Hematopoietic multipotent progenitor cell treated with erythropoietin and hydrocortisone succinate and interleukin-3 and kit ligand, for 4 days (in vitro differentiated cells): Measurements from ENCODE around the gene ELF5.

Experiments
- DNase-seq: peaks from one replicate; pipeline ENCODE4 v3.0.0-alpha.2; 2015

ELF5 gene

DNA sequence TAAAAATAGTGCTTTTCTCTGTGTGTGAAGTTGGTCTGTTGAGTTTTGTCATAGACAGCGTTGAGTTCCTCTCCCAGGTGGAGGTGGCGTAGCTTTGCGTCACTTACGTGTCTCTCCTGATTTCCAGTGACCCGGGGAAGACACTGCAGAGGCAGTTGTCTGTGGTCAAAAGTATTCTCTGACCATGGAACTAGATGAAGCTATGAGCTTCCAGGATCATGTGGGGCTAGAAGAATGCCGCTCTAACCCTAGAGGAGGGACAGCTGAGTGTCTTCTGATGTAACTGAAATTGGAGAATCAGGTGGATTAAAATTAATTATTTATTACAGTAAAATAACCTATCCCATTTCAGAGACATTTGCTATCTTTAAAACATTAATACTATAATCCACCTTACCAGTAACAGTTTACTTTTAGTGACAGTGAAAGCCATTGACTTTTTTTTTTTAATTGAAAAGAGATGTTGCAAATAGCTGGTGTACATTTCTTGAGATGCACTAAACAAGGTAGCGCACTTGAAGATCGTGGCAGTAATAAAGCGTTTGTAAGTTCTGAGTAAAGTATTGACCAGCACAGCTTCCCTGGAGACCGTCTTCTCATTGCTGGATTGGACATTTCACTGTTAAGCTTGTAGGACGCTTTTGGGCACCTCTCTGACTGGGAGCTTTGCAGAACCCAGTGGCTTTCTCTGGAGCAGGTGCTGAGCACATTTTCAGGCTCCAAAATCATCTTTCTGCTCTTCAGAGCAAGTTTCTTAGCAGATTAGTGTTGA is 65.2 kb downstream of the ELF5 start:
- no peak for DNase-seq

DNA sequence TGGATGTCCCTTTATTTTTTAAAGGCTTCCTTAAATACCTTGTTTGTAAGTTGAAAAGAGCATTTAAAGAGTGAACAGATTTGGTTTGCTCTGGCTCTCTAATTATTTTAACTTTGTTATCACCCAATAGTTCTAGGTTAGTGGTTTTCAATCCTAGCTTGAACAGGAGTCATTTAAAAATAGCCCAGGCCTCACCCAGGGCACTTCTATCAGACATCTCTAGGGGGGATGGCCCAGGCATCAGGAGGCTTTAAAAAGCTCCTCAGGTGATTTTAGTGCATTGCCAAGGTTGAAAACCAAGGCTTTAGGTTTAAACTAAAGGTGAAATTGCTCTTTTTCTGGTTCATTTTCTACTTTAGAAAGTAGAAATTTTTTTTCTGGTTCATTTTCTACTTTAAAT is 66.5 kb downstream of the ELF5 start:
- DNase-seq, result no peak

DNA sequence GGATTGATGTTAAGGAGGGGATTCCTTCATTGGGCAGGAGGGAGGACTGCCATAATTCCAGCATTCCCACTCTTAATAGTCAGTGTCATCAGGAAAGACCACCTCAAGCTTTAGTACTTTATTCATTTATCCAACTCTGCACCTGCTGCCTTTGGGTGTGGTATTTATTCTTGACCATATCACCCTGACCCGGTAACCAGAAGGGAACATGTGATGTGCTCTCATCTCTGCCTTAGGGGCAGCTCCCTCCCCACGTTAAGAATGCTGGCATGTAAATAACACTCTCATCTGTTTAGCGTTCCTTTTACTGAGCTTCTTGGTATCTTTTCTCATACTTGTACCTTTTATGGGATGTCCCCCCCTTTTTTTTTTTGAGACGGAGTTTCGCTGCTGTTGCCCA is 67.2 kb downstream of the ELF5 start:
- peak; percentile 70 for DNase-seq

DNA sequence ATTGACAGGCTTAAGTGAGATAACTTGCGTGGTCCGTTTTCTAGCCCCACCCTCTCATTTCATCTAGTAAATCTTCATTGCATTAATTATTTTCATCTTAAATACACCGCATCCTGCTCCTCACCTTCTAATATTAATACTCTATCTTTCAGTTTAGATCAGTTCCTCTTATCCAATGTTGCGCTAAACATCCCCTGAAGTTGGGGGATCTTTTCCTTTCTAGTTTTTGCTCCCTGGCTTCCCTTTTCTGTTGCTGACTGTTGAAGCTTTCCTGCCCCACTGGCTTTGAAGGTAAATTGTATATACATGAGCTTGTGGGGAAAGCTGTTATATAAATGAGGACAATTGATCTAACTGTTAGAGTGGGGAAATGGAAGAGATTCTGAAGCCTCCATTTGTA is 67.6 kb downstream of the ELF5 start:
- no peak for DNase-seq

DNA sequence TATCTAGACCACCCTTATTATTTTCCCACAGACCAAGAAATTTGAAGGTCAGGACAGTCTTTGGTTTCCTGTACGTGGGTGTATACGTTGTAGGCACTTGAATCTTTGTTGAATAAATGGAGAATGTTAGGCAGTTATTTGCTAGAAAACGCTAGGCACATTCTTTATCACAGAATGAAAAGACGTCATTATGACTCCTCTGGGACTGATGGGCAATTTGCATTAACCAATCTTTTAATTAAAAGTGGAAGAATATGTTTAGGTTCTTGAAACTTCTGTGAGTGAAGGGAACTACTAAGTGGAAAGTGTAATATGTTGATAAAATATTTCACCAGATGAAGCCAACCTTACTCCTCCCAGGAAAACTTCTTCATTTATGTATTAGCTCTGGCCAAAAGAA is 69.2 kb downstream of the ELF5 start:
- no peak for DNase-seq

DNA sequence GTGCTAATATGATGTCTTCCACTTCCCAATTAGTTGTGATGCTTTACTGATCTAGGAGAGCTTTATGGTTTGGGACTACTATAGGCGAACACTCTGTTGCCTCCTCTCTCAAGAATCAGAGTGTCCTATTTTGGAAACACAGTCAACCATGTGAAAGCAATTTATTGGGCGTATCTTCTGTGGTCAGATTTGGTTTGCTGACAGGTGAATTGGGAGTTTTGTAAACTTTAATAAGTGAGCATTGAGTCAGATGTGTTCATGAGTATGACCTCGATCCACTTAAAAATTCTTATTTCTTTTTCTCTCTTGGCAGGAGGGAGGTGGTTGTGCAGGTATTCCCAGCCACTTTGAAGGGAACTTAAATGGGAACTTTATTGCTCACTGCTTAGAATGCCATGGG is 70.5 kb downstream of the ELF5 start:
- no peak for DNase-seq

DNA sequence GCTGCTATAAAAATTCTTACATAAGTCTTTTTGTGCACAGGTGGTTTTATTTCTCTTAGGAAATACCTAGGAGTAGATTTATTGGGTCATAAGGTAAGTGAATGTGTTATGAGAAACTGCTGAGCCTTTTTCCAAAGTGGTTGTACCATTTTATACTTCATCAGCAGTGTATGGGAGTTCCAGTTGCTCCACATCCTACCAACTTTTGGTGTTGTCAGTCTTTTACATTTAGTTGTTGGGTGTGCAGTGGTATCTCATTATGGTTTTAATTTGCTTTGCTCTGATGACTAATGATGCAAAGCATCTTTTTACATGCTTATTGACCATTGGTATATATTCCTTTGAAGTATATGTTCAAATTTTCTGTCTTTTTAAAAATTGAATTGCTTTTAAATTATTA is 71.8 kb downstream of the ELF5 start:
- DNase-seq, result no peak

DNA sequence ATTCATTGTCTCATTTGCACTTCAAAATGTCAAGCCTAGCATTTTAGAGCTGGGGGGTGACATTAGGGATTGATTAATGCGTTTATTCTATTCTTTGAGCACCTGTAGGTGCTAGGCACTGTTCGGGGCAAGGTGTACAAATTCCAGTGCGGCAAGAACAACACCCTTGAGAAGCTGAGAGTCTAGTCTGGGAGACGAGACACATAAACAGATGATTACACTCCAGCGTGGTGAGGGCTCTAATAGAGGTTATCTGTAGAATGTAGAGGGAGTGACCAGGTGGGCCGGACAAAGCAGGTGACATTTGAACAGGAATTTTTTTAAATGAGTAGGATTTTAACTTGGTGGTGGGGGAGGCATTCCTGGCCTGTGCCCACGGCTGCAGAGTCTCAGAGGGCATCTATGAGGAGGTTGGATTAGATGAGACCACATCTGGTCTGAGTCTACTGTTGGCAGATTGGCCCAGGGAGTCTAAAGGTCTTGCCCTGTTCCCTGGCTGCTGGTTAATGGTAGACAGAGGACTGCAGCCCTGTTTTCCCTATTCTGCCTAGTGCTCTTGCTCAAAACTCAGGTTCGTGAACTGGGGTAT is 73.9 kb downstream of the ELF5 start:
- DNase-seq, result peak; percentile 56

DNA sequence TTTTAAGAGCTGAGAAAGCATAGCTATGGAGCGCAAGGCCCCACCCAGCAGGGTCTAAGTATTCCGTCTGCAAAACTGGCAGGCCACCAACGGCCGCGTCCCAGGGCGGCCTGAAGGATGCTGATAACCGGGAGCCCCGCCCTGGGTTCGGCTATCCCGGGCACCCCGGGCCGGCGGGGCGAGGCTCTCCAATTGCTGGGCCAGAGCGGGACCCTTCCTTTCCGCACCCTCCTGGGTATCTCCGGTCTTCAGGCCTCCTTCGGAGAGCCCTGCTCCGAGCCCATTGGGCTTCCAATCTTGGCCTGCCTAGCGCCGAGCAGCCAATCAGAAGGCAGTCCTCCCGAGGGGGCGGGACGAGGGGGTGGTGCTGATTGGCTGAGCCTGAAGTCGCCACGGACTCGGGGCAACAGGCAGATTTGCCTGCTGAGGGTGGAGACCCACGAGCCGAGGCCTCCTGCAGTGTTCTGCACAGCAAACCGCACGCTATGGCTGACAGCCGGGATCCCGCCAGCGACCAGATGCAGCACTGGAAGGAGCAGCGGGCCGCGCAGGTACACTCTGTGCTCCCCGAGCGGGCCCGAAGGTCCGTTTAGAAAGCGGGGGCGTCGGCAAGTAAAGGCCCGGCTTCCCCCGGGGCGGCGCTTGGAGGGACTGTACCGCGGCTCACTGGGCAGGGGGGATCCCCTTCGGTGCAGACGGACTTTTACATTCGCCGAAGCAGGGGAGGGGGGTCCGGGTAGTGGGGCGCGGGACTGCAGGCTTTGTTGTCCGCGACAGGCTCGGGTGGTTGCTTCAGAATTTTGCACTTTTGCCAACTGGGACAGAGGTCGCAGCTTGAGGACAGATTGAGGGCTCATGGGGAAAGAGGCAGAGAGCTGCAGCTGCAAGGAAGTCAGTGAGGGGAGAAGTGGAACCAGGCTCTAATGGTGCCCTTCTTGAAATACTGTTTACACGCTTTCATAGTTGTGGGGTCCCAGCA is 74.8 kb downstream of the ELF5 start, which contains the start of gene CAT:
CAT (plus strand) TSS at position 406 of the 979 bp plus-strand sequence; CDS start at position 486, 80 bp downstream.
- DNase-seq, result peak; percentile 100

DNA sequence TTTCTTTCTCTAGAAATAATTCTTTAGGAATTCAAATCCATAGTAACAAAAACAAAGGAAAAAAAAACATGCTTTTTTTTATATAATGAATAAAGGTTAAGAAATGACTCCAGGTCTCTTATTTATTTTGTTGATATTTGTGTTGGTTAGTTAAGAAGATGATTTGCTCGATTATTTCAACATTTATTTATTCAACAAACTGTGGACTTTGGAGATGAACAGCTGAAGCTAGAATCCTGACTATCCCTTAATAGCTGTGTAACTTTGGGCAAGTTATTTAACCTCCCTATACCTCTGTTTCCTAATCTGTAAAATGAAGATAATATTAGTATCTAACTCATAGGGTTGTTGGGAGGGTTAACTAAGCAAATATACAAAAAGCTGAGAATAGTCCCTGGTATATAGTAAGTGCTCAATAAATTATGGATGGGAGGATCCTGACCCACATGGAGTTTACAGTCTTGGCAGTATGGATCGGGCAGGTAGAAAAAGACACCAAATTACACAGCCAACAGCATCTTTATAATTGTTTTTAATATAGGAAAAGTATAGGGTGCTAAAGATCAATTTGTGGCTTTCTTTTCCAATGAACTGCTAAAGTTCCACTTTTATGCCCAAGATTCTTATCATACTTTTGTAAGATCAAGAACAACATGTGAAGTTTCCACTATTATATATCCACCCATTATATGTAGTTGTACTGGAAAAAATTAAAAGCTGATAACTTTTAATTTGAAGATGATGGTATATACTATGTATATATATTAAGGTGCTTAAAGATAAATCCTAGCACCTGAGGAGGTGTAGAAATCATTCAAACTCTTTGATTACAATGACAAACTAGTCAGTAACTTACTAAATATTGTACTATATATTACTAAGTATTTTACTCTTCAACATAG is 76.1 kb downstream of the ELF5 start:
- DNase-seq, result no peak

DNA sequence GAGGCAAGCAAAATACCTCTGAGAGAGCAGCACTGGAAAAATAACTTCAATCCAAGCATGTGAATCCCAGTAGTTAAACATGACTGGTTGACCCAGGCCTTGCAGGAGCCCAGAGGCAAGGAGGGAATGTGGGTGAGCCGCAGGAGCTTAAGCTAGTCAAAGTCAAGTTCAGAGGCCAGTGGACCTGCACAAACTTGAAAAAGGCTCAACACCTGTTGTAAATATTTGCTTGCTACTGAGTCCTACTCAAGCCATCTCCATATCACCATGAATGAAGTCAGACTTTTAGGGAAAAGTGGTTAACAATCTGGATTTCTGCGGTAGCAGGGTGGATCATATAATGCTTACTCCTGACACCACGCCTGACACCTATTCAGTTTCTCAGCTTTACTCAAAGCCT is 79.7 kb downstream of the ELF5 start:
- DNase-seq, result no peak

DNA sequence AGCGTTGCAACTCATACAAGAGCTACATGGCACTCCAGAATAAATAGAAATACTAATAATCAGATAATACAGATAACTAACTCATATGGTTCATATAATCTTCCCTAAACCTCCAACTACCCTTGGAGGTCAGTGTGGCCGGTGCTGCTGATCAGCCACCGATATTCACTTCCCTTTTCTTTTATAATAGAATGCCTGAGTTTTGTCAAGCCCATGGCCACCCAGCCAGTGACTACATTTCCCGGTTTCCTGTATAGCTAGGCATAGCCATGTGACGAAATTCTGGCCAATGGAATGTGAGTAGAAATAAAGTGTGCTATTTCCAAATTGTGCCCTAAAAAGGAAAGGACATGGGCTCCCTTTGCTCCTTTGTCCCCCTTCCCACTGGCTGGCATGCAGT is 80.8 kb downstream of the ELF5 start:
- DNase-seq, result peak; percentile 54

DNA sequence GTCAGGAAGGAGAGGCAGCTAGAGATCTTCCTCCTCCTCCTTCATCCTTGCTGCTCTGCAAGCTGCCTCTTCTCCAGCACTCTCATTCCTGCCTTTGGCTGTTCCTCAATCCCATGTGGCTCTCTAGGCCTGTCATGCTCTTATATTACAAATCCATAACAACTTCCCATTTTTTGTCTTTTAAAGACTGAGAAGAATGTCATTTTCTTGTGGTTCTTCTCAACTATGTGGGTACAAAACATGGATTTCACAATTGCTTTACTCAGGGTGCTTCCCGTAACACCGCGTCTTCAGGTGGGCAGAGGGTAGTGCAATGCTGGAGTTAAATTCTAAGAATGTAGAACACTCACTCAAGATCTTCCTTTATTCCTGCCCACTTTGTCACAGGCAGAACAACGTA is 81.6 kb downstream of the ELF5 start:
- DNase-seq, result peak; percentile 57
